Mesendoderm (in vitro differentiated cells): Measurements from ENCODE around the gene ASB11.

ENCODE experiments used
- DNase-seq: peaks from one replicate; pipeline ENCODE4 v3.0.0; 2013
- H2AK5ac ChIP-seq: 2 replicates; pipeline ENCODE4 v1.6.1; 2013; ENCODE audit warnings: low read length, inconsistent platforms
- H2BK120ac ChIP-seq: 2 replicates; pipeline ENCODE4 v1.6.1; 2013; ENCODE audit warnings: low read depth, mild to moderate bottlenecking, low read length, moderate library complexity, mixed read lengths
- H2BK15ac ChIP-seq: replicated peaks from 2 replicates; pipeline ENCODE4 v1.6.1; 2013; ENCODE audit warnings: low read depth, mild to moderate bottlenecking, moderate library complexity
- H2BK5ac ChIP-seq: 2 replicates; pipeline ENCODE4 v1.6.1; 2013; ENCODE audit warnings: low read length, inconsistent platforms
- H3K18ac ChIP-seq: 2 replicates; pipeline ENCODE4 v1.6.1; 2013; ENCODE audit warnings: mild to moderate bottlenecking, low read length, mixed read lengths
- H3K23ac ChIP-seq: one replicate; pipeline ENCODE4 v1.6.1; 2013; ENCODE audit warnings: low read length
- H3K27ac ChIP-seq: 2 replicates; pipeline ENCODE4 v1.5.1; 2013; ENCODE audit warnings: low read depth, mild to moderate bottlenecking, inconsistent platforms, low read length, moderate library complexity
- H3K27me3 ChIP-seq: 2 replicates; pipeline ENCODE4 v1.6.1; 2013; ENCODE audit warnings: low read length, control low read depth, mild to moderate bottlenecking, inconsistent platforms; ENCODE audit not compliant: insufficient read depth, poor library complexity
- H3K36me3 ChIP-seq: 2 replicates; pipeline ENCODE4 v1.6.1; 2013; ENCODE audit warnings: low read length, inconsistent platforms; ENCODE audit not compliant: control insufficient read depth, insufficient read depth
- H3K4ac ChIP-seq: one replicate; pipeline ENCODE4 v1.6.1; 2013; ENCODE audit warnings: low read depth, mild to moderate bottlenecking, low read length, moderate library complexity
- H3K4me1 ChIP-seq: 2 replicates; pipeline ENCODE4 v1.6.1; 2013; ENCODE audit warnings: low read depth, low read length, inconsistent platforms; ENCODE audit not compliant: control insufficient read depth
- H3K4me2 ChIP-seq: 2 replicates; pipeline ENCODE4 v1.6.1; 2013; ENCODE audit warnings: low read length
- H3K4me3 ChIP-seq: 2 replicates; pipeline ENCODE4 v1.5.1; 2013; ENCODE audit warnings: mild to moderate bottlenecking, low read length
- H3K56ac ChIP-seq: one replicate; pipeline ENCODE4 v1.6.1; 2013; ENCODE audit warnings: low read length
- H3K79me1 ChIP-seq: 2 replicates; pipeline ENCODE4 v1.6.1; 2013; ENCODE audit warnings: low read length, inconsistent platforms
- H3K79me2 ChIP-seq: 2 replicates; pipeline ENCODE4 v1.6.1; 2013; ENCODE audit warnings: mild to moderate bottlenecking, low read length; ENCODE audit not compliant: control insufficient read depth, insufficient read depth
- H3K9ac ChIP-seq: 2 replicates; pipeline ENCODE4 v1.6.1; 2013; ENCODE audit warnings: low read length, inconsistent platforms
- H4K5ac ChIP-seq: one replicate; pipeline ENCODE4 v1.6.1; 2013; ENCODE audit warnings: low read length
- H4K8ac ChIP-seq: one replicate; pipeline ENCODE4 v1.6.1; 2013; ENCODE audit warnings: low read depth, mild to moderate bottlenecking, control low read depth, low read length, moderate library complexity
- WGBS: extraction: QIAGEN DNeasy Blood & Tissue Kit; methylation state at CpG from one replicate; pipeline ENCODE4 v1.1.7; 2013; ENCODE audit warnings: low lambda C conversion rate, missing lambda C conversion rate; ENCODE audit not compliant: insufficient coverage; ENCODE audit errors: extremely low coverage; 5-methylcytosine and 5-hydroxymethylcytosine counted together

Gene ASB11

DNA sequence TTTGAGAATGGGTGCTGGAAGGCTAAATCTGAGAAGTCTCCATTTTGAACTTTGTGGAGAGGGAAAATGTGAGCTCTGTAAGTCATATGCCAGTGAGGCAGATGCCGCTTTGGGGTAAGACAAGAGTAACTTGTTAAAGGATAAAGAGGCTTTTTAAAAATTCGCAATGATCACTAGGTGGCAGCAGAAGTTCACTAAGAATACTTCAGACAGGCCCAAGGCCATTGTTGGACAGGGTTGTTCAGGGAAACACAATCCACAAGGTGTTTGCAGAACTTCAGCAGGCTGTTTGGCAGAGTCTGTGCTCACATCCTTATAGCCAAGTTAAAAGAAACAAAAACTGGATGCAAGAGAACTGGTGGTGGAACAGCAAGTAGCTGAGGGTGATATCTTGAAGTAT lies 33.6 kb upstream of the ASB11 start:
- Histone ChIP-seq H3K4me2 (no peak overlapping the region), H2BK5ac (no peak overlapping the region), H2BK120ac (no peak overlapping the region)

DNA sequence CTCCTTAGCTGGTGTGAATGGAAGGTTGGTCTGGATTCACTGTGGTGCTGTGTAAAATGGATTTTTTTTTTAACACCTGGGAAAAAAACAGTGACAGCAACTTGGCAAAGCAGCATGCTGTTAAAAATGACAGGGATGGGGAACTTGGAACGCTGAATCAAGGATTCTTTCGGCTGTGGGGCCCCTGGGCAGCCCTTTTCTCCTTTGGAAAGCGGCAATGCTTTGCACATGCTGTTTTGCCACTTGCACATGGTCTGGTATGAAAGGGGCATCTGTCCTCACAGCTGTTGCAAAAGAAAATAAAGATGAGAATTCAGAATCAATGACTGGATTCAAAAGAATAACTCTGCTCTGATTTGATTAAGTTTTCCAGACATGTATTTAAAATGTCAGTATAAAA lies 30.5 kb upstream of the ASB11 start:
- no CpG with 5 or more reads among the region's 3 CpGs for WGBS
- DNase-seq = no peak

More for the DNA sequence above, 33.6 kb upstream of the ASB11 start:
- Histone ChIP-seq H2AK5ac (no peak overlapping the region), H3K4me1 (no peaks in the 10 kb centered on the region), H3K36me3 (no peaks in the 10 kb centered on the region), H3K4me3 (no peak overlapping the region), H4K8ac (no peak overlapping the region), H3K79me2 (no peaks in the 10 kb centered on the region), H2BK15ac (no peak overlapping the region), H3K23ac (no peak overlapping the region), H3K27ac (no peak overlapping the region), H3K18ac (no peak overlapping the region), H3K79me1 (no peaks in the 10 kb centered on the region), H4K5ac (no peak overlapping the region), H3K9ac (no peak overlapping the region), H3K56ac (no peak overlapping the region), H3K27me3 (no peaks in the 10 kb centered on the region), H3K4ac (no peak overlapping the region)
- peak; percentile 75 for DNase-seq
- no CpG with 5 or more reads among the region's 2 CpGs for WGBS

DNA sequence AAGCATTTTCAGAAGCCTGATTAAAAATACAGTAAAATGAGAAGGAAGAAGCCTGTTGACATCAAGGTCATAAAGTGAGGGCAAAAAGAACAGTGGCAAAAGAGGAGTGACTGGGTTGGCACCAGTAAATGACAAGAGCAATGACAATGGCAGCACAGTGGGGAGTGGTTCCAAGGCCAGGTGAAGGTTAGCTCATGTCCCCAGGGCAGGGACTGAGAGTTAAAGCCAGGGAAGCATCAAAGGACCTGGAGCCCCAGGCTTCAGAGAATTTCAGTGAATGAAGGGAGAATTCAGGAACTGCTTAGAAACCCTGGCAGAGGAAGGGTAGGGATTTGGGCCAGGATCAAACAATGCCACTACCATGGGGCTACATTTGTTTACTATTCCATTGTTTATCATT lies 28.7 kb upstream of the ASB11 start:
- no peaks in the 10 kb centered on the region for H3K79me1 ChIP-seq
- H3K23ac ChIP-seq = no peak overlapping the region
- no peak overlapping the region for H3K56ac ChIP-seq
- no peak overlapping the region for H2BK120ac ChIP-seq
- no peak overlapping the region for H2BK5ac ChIP-seq
- H3K79me2 ChIP-seq = no peaks in the 10 kb centered on the region
- H3K4ac ChIP-seq = no peak overlapping the region
- no peak overlapping the region for H3K27ac ChIP-seq
- H2AK5ac ChIP-seq = no peak overlapping the region
- H4K8ac ChIP-seq = no peak overlapping the region
- no peak overlapping the region for H3K9ac ChIP-seq
- no peak overlapping the region for H2BK15ac ChIP-seq
- H4K5ac ChIP-seq = no peak overlapping the region
- no peaks in the 10 kb centered on the region for H3K4me1 ChIP-seq
- DNase-seq = peak; percentile 23
- no peak overlapping the region for H3K4me2 ChIP-seq
- no peak overlapping the region for H3K4me3 ChIP-seq
- H3K27me3 ChIP-seq = no peaks in the 10 kb centered on the region
- H3K18ac ChIP-seq = no peak overlapping the region
- H3K36me3 ChIP-seq = no peaks in the 10 kb centered on the region

More for the DNA sequence above, 30.5 kb upstream of the ASB11 start:
- H3K23ac ChIP-seq = no peak overlapping the region
- H3K27me3 ChIP-seq = no peaks in the 10 kb centered on the region
- H3K79me1 ChIP-seq = no peaks in the 10 kb centered on the region
- H2BK15ac ChIP-seq = no peak overlapping the region
- H4K8ac ChIP-seq = no peak overlapping the region
- H3K27ac ChIP-seq = no peak overlapping the region
- H2BK5ac ChIP-seq = no peak overlapping the region
- H3K4me3 ChIP-seq = no peak overlapping the region
- H3K9ac ChIP-seq = no peak overlapping the region
- H3K18ac ChIP-seq = no peak overlapping the region
- H2AK5ac ChIP-seq = no peak overlapping the region
- no peak overlapping the region for H2BK120ac ChIP-seq
- no peak overlapping the region for H4K5ac ChIP-seq
- H3K4ac ChIP-seq = no peak overlapping the region
- H3K36me3 ChIP-seq = no peaks in the 10 kb centered on the region
- H3K79me2 ChIP-seq = no peaks in the 10 kb centered on the region
- H3K4me2 ChIP-seq = no peak overlapping the region
- no peaks in the 10 kb centered on the region for H3K4me1 ChIP-seq
- no peak overlapping the region for H3K56ac ChIP-seq

DNA sequence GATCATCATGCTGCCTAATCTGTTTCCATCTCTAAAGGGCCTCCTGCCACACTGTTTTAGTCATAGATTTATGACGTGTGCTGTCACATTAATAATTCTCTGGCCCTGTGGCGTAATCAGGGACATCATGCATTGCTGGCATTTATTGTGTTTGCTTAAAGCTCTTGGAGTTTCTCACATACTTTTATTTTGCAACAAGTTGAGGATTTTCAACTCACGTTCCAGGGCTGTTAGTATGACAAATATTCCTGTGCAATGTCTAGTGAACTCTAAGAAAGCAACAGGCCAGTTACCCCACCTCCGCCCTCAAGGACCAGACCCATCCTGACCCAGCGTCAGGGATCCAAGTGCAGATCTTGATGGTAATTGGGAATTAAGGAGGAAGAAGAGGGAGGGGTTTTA lies 27.6 kb upstream of the ASB11 start:
- no peak overlapping the region for H3K4me3 ChIP-seq
- no peak overlapping the region for H2AK5ac ChIP-seq
- H3K27ac ChIP-seq = no peak overlapping the region
- H3K18ac ChIP-seq = no peak overlapping the region
- H2BK15ac ChIP-seq = no peak overlapping the region
- no peaks in the 10 kb centered on the region for H3K79me1 ChIP-seq
- no peak for DNase-seq
- H4K5ac ChIP-seq = no peak overlapping the region
- H2BK5ac ChIP-seq = no peak overlapping the region
- no peaks in the 10 kb centered on the region for H3K4me1 ChIP-seq
- H3K79me2 ChIP-seq = no peaks in the 10 kb centered on the region
- H2BK120ac ChIP-seq = no peak overlapping the region
- no peak overlapping the region for H4K8ac ChIP-seq
- H3K36me3 ChIP-seq = no peaks in the 10 kb centered on the region
- H3K9ac ChIP-seq = no peak overlapping the region
- no peak overlapping the region for H3K23ac ChIP-seq
- no CpG with 5 or more reads among the region's 5 CpGs for WGBS
- H3K4me2 ChIP-seq = no peak overlapping the region
- no peak overlapping the region for H3K56ac ChIP-seq
- no peaks in the 10 kb centered on the region for H3K27me3 ChIP-seq
- no peak overlapping the region for H3K4ac ChIP-seq

DNA sequence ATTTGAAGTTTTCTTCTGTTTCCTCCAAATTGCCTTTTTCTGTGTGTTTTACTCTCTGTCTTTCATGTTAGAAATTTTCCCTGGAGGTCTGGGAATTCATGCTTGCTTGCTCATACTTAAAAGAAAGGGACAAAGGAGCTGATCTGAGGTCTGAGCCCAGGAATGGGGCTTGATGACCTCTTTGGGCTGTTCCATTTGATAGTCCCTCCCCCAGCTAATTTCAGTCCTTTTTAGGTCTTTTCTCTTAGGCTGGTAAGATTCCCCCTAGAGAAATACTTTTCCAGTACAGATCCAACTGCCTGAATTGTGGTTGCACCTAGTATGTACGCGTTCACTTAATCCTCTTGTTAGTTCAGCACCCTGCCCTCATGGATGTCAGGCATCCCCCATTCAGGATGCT lies 25.4 kb upstream of the ASB11 start:
- Histone ChIP-seq H3K4ac (no peak overlapping the region), H3K4me3 (no peak overlapping the region), H3K9ac (no peak overlapping the region), H3K36me3 (no peaks in the 10 kb centered on the region), H3K79me1 (no peaks in the 10 kb centered on the region), H4K8ac (no peak overlapping the region), H3K23ac (no peak overlapping the region), H3K27me3 (no peaks in the 10 kb centered on the region), H3K79me2 (no peaks in the 10 kb centered on the region), H3K56ac (no peak overlapping the region), H2BK15ac (no peak overlapping the region), H3K4me2 (no peak overlapping the region), H4K5ac (no peak overlapping the region), H3K4me1 (no peaks in the 10 kb centered on the region), H2AK5ac (no peak overlapping the region), H2BK120ac (no peak overlapping the region), H3K27ac (no peak overlapping the region), H3K18ac (no peak overlapping the region), H2BK5ac (no peak overlapping the region)
- WGBS = no CpG with 5 or more reads among the region's 2 CpGs
- DNase-seq = peak; percentile 0

DNA sequence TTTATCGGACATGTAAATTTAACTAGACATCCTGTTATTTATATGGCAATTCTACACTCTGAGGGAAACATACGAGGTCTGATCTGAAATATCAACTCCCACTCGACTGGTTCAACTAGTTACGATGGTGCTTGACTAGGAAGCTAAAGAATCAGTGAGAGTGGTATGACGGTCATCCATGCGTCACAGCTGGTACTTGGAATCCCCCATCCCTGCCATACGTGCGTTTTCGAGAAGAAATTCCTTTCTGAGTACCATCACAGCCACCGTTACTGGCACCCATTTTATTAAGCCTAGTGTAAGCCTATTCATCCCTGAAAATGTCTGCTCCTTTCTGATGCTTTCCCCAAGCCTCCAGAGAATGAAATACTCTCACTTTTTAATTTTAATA lies 20.6 kb upstream of the ASB11 start:
- H3K79me1 ChIP-seq = no peaks in the 10 kb centered on the region
- H3K4ac ChIP-seq = no peak overlapping the region
- H4K8ac ChIP-seq = no peak overlapping the region
- no peak overlapping the region for H3K27ac ChIP-seq
- no CpG with 5 or more reads among the region's 10 CpGs for WGBS
- H4K5ac ChIP-seq = no peak overlapping the region
- peak overlapping the region; percentile 33 for H3K4me3 ChIP-seq
- H3K4me1 ChIP-seq = no peaks in the 10 kb centered on the region
- peak overlapping the region; percentile 44 for H3K9ac ChIP-seq
- DNase-seq = peak; percentile 45
- H3K18ac ChIP-seq = no peak overlapping the region
- no peak overlapping the region for H2BK15ac ChIP-seq
- peak overlapping the region; percentile 49 for H3K56ac ChIP-seq
- peak overlapping the region; percentile 50 for H3K4me2 ChIP-seq
- H2BK120ac ChIP-seq = no peak overlapping the region
- H3K23ac ChIP-seq = no peak overlapping the region
- H2BK5ac ChIP-seq = no peak overlapping the region
- peaks cover 1% of the 10 kb centered on the region for H3K79me2 ChIP-seq
- H2AK5ac ChIP-seq = no peak overlapping the region
- no peaks in the 10 kb centered on the region for H3K27me3 ChIP-seq
- H3K36me3 ChIP-seq = no peaks in the 10 kb centered on the region
